Parathyroid adenoma (tissue), 2 donors: Measurements from ENCODE around the gene PYCARD.

ENCODE experiments used
- H2AFZ ChIP-seq: fragments of 300-600 bp; sonication (generic); one replicate; pipeline ENCODE4 v1.7.0; 2017; ENCODE audit warnings: antibody characterized with exemption, mild to moderate bottlenecking
- H3K27ac ChIP-seq: fragments of 300-600 bp; sonication (generic); one replicate; pipeline ENCODE4 v1.7.0; 2017
- H3K27me3 ChIP-seq: fragments of 300-600 bp; sonication (generic); one replicate; pipeline ENCODE4 v1.7.0; 2017; ENCODE audit warnings: low read length; ENCODE audit not compliant: control insufficient read depth, insufficient read depth
- H3K36me3 ChIP-seq: fragments of 300-600 bp; sonication (generic); one replicate; pipeline ENCODE4 v1.7.0; 2017; ENCODE audit warnings: low read length; ENCODE audit not compliant: control insufficient read depth, insufficient read depth
- H3K4me1 ChIP-seq: fragments of 300-600 bp; sonication (generic); one replicate; pipeline ENCODE4 v1.7.0; 2017; ENCODE audit warnings: control low read depth
- H3K4me2 ChIP-seq: fragments of 300-600 bp; sonication (generic); one replicate; pipeline ENCODE4 v1.7.0; 2017; ENCODE audit warnings: low read length
- H3K4me3 ChIP-seq: fragments of 300-600 bp; sonication (generic); one replicate; pipeline ENCODE4 v1.7.0; 2017; ENCODE audit warnings: low read depth, low read length
- H3K79me2 ChIP-seq: fragments of 300-600 bp; sonication (generic); one replicate; pipeline ENCODE4 v1.7.0; 2017; ENCODE audit warnings: control low read depth
- H3K9ac ChIP-seq: fragments of 300-600 bp; sonication (generic); one replicate; pipeline ENCODE4 v1.7.0; 2017; ENCODE audit warnings: mild to moderate bottlenecking
- H3K9me3 ChIP-seq: fragments of 300-600 bp; sonication (generic); one replicate; pipeline ENCODE4 v1.7.0; 2017; ENCODE audit warnings: low read length; ENCODE audit not compliant: control insufficient read depth
- CTCF ChIP-seq: fragments of 300-600 bp; sonication (generic); IDR thresholded peaks from one replicate; pipeline ENCODE4 v1.7.0; 2017; ENCODE audit warnings: antibody characterized with exemption, mild to moderate bottlenecking
- donor health status: primary hyperparathyroidism.

Gene PYCARD

GRCh38 chr16:31190061-31190460 lies 12.5 kb downstream of the PYCARD start:
- no peak overlapping the region for H2AFZ ChIP-seq
- no peaks in the 10 kb centered on the region for H3K36me3 ChIP-seq
- H3K9ac ChIP-seq: no peak overlapping the region
- H3K4me1 ChIP-seq: no peaks in the 10 kb centered on the region
- H3K27me3 ChIP-seq: no peaks in the 10 kb centered on the region
- no peaks in the 10 kb centered on the region for H3K9me3 ChIP-seq
- H3K27ac ChIP-seq: no peak overlapping the region
- H3K4me3 ChIP-seq: no peak overlapping the region
- no peak for TF ChIP-seq CTCF
- H3K4me2 ChIP-seq: no peak overlapping the region
- H3K79me2 ChIP-seq: no peaks in the 10 kb centered on the region

DNA sequence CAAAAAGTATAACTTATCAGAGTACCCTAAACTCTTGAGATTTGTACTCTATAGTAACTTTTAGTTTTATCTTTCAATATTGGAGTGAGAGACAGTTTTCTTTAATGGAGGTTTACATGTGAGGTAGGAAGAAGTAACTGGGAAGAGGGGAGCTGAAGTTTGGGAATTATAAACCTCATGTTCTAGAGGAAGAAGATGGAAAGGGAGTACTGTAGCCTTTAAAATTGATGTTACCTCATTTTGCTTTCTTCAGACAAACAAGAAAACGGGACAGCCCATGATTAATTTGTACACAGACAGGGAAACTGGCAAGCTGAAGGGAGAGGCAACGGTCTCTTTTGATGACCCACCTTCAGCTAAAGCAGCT lies 13.2 kb downstream of the PYCARD start:
- no peaks in the 10 kb centered on the region for H3K36me3 ChIP-seq
- no peak overlapping the region for H3K9ac ChIP-seq
- H3K27me3 ChIP-seq: no peaks in the 10 kb centered on the region
- no peaks in the 10 kb centered on the region for H3K9me3 ChIP-seq
- no peaks in the 10 kb centered on the region for H3K79me2 ChIP-seq
- H3K27ac ChIP-seq: no peak overlapping the region
- no peaks in the 10 kb centered on the region for H3K4me1 ChIP-seq
- H3K4me2 ChIP-seq: no peak overlapping the region
- TF ChIP-seq CTCF: no peak
- no peak overlapping the region for H2AFZ ChIP-seq
- H3K4me3 ChIP-seq: no peak overlapping the region

DNA sequence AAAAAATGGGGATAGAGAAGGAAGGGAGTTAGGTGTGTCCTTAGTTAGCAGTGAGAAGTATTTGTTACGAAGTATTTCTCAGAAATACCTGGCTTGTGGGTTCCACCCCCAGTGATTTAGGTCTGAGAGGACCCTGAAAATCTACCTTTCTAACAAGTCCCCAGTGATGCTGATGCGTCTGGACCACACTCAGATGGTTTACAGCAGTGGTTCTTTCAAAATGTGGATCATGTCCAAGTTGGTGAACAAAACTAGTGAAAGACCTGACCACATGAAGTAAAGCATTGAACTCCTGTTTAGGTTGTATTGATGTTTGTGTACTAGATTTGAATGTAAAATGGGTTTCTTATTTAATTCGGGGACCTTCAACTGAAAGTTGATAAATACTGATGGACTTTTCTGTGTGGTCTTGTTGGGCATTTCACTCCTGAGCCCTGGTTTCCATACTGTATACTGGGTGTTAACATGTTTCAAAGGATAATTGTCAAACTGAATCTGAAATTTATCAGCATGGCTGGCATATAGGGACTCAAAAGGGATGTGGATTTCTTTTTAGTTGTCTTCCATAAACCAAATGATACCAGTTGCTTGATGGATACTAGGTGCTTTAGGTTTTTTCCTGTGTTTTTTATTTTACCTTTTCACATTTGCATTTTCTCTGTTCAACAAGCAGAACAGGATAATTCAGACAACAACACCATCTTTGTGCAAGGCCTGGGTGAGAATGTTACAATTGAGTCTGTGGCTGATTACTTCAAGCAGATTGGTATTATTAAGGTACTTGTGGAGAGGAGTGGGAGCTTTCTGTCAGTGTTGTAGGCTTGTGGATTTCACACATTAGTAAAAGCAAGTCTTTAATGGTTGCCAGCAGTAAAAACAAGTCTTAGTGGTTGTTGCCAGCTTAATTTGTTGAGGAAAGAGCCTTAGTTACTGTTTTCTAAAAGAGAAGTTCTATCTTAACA lies 13.8 kb downstream of the PYCARD start:
- TF ChIP-seq CTCF: no peak
- no peak overlapping the region for H3K9ac ChIP-seq
- H3K9me3 ChIP-seq: no peaks in the 10 kb centered on the region
- H3K27me3 ChIP-seq: no peaks in the 10 kb centered on the region
- H3K36me3 ChIP-seq: no peaks in the 10 kb centered on the region
- H3K79me2 ChIP-seq: peaks cover 1% of the 10 kb centered on the region
- no peak overlapping the region for H3K4me3 ChIP-seq
- H3K4me2 ChIP-seq: no peak overlapping the region
- no peaks in the 10 kb centered on the region for H3K4me1 ChIP-seq
- H2AFZ ChIP-seq: no peak overlapping the region
- H3K27ac ChIP-seq: no peak overlapping the region

DNA sequence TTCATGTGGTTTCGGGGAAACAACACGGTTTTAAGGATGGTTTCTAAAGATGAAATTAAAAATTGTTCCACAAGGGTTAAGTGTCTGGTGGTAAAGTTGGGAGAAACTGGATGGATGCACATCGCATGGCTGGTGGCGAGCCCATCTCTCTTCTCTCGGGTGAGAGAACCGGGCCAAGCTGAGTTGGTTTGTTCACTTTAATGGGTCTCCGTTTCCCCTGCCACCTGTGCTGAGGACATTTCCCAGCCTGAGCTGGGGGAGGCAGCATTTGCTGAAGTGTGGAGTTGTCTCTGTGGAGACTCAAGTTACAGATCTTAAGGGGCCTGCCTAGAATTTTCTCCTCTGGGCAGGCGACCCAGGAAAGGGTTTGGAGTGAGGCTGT lies 14.8 kb downstream of the PYCARD start:
- TF ChIP-seq CTCF: no peak
- no peaks in the 10 kb centered on the region for H3K9me3 ChIP-seq
- no peak overlapping the region for H3K27ac ChIP-seq
- H3K9ac ChIP-seq: no peak overlapping the region
- peaks cover 4% of the 10 kb centered on the region for H3K79me2 ChIP-seq
- H3K27me3 ChIP-seq: no peaks in the 10 kb centered on the region
- H3K4me1 ChIP-seq: no peaks in the 10 kb centered on the region
- H3K36me3 ChIP-seq: no peaks in the 10 kb centered on the region
- no peak overlapping the region for H3K4me3 ChIP-seq
- no peak overlapping the region for H2AFZ ChIP-seq
- no peak overlapping the region for H3K4me2 ChIP-seq
